ENCODE data around the gene PINLYP. TPM values are rescaled to one million over a fixed set of nuclear protein-coding genes. Genes with fewer than 3 reads are reported as not detected.
"Not testable (repeated sequence)": the region's sequence is repeated elsewhere in the genome, so short reads cannot be mapped to it uniquely, and the experiment has no call there.

The PINLYP gene
- polyA plus RNA-seq, 12 donors, result 3.2 to 11.7 (median 5.9) TPM; not detected in 2

DNA sequence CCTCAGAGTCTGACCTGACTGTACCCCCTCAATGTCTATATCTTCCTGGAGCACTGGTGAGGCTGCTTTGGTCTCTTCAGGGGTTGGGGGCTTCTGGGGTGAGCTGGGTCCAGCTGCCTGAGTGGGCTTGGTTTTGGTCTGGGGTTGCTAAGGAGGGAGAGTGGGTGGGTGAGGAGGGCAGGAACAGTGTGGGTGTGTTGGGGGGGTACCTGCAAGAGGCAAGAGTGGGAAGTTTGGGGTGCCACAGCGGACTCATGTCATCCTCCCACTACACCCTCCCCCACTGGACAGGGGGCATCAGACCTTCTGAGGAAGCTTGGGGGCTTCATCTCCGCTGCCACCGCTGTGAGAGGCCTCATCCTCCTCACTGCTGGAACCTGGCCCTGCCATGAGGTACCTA, 29.0 kb upstream of the PINLYP start:
- no peak for DNase-seq

DNA sequence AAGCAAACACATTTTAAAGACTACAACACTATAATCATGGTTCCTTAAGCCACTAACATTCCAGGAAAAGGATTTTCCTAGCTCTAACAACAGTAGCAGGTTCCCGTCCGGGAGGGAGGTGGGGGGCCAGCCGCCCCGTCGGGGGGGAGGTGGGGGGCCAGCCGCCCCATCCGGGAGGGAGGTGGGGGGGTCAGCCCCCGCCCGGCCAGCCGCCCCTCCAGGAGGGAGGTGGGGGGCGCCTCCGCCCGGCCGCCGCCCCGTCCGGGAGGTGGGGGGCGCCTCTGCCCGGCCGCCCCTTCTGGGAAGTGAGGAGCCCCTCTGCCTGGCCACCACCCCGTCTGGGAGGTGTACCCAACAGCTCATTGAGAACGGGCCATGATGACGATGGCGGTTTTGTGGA, 27.7 kb upstream of the PINLYP start:
- not testable (repeated sequence) for DNase-seq

DNA sequence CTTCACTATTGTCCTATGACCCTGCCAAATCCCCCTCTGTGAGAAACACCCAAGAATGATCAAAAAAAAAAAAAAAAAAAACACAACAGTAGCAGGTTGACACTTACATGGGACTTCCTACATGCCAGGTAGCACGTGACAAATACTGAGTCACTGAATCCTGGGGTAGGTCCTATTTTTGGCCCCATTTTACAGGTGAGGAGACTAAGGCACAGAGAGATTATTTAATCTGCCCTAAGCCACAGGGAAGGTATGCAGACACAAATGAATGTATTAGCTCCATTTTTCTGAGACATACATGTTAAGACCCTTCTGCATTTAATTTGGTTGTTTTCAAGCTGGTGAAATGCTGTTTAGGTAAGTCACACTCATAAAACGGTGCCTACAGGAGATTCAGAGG, 26.9 kb upstream of the PINLYP start:
- no peak for DNase-seq

DNA sequence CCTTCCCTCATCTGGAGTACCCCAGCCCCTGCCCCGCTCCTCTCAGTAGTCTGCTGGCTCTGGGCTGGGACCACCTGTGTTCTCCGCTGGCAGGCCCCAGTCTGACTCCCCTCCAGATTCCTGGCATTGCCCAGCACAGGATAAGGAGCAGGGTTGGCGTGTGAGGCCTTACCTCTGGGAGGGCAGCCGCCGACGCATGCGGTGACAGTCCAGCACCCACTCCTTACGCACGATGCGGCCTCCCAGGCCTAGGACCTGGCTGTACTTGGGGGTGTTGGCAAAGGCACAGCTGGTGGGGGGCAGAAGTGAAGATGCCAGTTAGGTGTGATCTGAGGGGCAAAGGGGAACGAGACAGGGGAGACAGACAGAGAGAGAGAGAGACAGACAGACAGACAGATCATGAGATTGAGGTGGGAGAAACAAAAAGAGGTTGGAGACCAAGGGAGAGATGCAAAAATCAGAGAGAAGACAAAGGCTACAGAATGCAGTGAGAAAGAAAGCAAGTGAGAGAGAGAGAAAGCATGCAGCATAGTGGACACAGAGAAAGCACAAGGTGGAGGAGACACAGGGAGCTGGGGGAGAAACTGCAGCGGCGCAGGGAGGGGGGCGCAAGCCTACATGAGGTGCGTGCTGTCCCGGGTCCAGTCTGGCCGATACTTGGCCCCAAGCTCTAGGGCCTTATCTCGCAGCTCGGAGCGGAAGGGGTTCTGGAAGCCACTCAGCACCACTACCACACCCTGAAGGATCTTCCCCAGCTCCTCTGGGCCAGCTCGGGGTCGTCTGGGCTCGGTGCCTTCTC, 24.0 kb upstream of the PINLYP start:
- no peak for DNase-seq

DNA sequence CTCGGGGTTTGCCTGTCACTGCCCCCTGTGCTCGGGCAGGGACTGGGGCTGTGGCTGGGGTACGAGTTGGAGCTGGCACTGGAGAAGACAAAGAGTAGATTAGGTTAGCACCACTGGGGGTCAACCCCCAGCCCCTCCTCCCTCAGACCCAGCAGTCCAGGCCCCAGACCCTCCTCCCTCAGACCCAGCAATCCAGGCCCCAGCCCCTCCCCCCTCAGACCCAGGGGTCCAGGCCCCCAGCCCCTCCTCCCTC, 23.5 kb upstream of the PINLYP start:
- DNase-seq, result no peak

DNA sequence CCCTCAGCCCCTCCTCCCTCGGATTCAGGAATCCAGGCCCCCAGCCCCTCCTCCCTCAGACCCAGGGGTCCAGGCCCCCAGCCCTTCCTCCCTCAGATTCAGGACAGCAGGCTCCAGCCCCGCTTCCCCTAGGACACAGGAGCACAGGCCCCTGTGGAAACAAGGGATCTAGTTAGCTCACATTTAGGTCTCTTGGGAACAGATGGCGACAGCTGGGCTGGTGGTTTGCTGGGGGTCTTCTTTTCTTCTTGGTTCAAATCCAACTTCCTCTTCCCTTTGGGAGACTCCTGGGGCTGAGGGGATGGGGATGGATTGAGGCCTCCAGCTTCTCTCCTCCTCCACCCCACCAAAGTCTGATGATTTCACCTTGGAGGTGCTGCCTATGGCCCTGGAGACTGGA, 23.0 kb upstream of the PINLYP start:
- DNase-seq, result no peak

DNA sequence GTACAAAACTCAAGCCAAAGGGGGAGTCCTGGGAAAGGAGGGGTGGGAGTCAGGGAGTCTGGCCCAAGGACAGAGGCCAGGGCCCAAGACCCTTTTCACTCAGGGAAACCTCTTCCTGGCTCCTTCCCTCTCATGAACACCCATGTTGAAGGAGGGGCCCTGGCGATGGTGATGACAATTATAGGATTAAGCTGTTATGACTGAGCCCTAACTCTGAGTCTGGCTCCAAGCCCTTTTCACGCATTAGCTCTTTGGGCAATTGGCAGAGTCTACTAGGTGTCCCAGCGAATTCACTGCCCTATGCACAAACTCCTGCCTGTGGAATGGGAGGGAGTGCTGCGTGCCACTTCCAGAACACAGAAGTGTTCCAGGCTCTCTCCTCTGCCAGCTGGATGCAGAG, 21.9 kb upstream of the PINLYP start:
- DNase-seq, result no peak

DNA sequence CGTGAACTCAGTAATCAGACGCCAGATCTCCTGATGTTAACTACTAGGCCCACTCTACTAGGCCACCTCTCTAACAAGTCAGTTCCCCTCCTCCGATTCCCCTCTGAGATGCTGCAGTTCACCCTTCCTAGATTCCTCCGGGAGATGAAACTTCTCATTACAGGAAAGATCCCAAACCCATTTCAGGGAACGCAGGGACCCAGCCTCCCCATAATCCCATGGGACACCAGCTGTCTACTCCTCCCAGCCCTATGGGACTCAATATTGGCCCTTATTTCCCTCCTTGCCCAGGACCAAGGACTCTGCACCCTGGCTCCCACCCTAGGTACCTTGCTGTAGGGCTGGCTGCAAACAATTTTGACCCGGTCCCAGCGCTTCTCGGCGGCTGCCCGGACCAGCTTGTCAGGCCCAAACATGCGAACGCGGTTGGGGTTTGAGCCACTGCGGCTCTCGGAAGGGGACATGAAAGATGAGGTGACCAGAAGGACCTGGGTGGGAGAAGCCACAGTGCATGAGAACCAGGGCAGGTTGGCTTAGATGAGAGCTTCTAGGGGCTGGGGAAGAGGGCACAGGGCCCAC, 21.2 kb upstream of the PINLYP start:
- DNase-seq, result no peak

DNA sequence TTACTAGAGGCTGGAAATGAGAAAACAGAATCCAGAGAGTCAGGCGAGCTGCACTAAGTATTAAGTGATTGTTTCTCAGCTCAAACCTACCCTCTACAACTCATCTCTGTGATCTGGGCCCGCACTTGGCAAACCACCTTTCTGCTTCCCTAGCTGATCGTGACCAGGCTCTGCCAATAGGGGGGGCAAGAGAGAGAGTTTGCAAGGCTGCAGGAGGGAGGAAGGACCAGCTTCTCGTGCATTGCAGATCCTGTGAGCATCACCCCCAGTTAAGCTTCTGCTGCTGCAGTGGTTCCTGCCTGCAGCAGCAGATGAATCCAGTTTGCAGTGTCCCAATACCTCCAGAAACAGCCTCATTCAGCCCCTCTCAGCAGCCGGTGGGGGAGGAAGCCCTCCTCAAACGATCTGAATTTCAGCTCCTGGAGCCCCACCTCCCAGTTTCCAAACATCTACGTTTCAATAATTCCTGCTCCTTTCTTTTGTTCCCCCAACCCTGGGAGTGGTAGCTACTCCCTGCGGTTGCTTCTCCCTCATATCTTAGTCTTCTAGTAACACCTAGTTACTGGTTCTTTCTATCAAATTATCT, 20.3 kb upstream of the PINLYP start:
- DNase-seq, result peak; percentile 70

DNA sequence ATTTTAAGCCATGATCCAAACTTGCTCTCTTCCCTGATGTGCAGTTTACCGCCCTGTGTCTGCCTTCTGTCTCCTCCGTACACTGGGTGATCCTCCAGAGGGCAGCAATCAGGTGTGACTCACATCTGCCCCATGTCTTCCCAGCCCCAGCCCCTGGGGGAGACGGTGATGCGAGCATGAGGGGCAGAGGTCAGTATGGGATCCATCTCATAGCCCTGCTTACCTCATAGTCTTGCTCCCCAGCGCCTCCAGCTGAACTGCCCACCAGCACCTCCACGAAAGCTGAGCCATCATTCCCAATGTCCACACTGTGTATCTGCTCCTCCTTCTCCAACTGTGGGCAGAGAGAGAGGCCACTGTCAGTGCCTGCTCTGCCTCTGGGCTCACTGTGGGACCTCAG, 14.9 kb upstream of the PINLYP start:
- no peak for DNase-seq

DNA sequence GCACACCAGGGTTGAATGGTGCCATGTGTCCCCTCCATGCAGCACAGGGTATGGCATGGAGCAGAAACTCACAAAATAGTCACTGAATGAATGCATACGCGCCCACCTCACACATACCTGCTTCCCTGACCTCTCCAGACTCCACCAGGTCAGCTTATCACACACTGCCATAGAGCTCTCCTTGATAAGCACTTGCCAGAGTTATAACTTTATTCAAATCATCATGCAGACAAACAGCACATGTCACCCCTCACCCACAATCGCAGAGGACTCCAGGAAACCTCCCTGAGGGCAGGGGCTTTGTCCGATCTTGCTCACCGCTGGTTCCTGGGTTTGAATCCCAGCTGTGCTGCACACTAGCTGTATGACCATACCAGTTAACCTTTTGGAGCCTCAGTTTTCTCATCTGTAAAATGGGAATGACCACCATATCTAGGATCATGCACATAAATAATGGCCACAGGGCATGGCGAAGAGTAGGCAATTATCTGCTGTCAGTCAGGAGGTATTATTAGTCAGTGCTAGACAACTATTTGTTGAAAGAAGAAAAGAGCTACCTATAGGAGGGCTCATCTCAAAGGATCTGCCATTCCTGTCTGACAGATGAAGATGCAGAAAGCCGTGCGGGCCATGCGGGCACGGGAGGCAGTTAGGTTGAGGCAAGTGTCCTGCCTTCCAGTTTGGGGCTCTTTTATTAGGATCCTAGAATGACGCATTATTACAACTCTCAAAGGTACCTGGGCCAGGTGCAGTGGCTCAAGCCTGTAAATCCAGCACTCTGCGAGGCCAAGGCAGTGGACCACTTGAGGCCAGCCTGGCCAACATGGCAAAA, 14.2 kb upstream of the PINLYP start:
- DNase-seq, result no peak

DNA sequence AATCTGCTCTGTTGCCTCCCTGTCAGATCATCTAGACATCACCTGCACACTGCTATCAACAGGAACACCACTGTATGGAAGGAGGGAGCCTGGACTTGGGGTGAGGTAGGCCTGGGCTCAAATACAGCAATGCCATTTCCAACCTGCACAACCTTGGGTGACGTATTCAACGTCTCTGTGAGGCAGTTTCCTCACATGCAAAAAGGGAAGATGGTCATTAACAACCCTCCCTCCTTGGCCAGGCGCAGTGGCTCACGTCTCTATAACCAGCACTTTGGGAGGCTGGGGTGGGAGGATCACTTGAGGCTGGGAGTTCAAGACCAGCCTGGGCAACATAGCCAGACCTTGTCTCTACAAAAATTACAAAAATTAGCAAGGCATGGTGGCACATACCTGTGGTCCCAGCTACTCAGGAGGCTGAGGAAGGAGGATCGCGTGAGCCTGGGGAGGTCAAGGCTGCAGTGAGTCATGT, 13.3 kb upstream of the PINLYP start:
- no peak for DNase-seq

DNA sequence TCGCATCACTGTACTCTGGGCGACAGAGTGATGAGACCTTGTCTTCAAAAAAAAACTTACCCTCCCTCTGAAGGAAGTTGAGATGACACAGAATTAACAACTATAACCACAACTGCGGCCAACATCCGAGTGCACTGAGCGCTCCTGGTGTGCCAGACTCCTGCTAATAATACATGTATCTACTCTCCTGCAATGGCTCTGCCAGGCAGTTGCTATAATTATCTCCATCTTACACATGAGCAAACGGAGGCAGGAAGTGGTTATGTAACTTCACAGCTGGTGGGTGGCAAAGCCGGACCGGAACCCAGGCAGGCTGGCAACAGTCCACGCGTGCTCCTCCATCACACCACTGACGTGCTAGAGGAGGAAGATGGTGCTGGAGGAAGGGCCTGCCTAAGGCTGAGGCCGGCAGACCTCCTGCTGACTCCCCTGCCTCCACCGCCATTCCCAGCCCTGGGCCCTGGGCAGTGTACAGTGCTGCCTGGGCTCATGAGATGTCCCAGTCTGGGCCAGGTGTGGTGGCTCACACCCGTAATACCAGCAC, 12.8 kb upstream of the PINLYP start:
- peak; percentile 50 for DNase-seq

DNA sequence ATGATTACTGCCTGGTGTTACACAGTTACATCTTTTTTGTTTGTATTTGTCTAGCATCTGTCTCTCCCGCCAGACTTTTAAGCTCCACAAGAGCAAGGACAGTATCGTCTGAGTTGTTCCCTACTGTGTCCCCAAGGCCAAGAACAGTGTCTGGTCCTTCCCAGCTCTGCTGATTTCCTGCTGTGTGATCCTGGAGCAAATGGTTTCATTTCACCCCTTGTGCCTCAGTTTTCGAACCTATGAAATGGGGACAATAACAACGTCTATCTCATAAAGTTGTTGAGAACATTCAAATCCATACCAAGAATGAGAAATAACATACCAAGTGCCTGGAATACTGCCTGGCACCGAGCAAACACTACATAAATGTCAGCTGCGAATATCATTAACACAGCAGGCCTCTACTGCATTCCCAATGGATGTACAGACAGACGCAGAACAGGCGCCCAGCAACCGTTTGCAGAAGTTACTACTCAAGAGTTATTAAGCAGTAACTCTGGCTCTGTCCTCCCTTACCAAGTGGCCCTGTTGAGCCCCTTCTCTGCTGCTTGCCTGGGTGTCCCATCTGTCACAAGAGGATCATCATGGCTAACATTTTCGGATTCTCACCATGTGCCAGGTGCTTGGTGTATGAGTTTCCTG, 11.7 kb upstream of the PINLYP start:
- DNase-seq, result no peak

DNA sequence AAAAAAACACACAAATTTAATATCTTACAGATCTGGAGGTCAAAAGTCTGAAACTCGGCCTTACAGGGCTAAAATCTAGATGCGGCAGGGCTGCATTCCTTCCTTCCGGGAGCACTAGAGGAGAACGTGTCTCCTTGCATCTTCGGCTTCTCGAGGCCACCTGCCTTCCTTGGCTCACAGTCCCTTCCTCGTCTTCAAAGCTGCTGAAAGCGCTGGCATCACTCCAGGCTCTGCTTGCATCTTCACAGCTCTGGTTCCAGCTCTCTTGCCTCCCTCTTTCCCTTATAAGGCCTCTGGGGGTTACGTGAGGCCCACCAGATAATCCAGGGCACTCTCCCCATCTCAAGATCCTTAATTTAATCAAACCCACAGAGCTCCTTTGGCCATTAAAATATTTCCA, 10.8 kb upstream of the PINLYP start:
- DNase-seq, result no peak

DNA sequence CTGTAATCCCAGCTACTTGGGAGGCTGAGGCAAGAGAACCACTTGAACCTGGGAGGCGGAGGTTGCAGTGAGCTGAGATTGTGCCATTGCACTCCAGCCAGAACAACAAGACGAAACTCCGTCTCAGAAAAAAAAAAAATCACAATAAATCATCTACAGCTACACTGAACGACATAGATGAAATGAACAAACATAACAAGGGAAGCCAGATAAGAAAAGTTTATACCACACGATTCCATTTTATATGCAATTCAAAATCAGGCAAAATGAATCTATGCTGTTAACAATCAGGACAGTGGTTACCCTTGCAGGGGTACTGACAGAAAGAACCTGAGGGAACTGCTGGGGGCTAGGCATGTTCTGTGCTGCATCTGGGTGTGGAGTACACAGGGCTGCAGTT, 5.9 kb upstream of the PINLYP start:
- no peak for DNase-seq

DNA sequence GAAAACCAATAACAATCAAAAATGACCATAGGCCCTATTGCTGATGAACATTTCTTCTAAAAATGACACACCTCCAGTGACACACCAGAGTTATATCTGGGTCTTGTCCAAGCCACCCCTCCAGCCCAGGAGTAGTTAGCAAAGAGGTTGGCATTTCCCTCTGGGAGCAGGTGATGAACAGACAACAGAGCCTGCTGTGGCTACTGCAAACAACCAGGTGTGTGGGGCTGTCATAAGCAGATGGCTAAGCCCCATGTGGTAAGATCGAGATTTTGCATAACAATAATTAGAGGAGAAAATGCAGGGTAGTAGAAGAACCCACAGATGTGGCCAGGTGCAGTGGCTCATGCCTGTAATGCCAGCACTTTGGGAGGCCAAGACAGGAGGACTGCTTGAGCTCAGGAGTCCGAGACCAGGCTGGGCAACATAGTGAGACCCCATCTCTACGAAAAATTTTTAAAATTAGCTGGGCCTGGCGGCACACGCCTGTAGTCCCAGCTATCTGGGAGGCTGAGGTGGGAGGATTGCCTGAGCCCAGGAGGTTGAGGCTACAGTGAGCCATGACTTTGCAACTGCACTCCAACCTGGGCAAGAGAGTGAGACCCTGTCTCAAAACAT, 5.3 kb upstream of the PINLYP start:
- no peak for DNase-seq

DNA sequence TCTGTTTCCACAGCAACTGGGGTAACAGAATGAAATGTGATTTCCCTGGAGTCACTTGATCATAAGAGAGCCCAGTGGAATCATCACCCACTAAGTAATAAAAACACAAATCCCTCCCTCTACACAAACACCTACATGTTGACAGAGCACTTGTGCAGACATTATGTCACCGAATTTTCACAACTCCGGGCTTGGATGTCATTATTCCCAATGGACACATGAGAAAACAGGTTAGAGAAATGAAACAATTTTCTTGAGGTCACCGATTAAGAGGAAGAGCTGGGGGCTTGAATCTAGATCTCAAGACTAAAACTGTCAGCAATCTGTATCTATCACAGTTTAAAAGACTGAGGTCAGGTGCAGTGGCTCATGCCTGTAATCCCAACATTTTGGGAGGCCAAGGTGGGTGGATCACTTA, 3.4 kb upstream of the PINLYP start:
- DNase-seq, result no peak

DNA sequence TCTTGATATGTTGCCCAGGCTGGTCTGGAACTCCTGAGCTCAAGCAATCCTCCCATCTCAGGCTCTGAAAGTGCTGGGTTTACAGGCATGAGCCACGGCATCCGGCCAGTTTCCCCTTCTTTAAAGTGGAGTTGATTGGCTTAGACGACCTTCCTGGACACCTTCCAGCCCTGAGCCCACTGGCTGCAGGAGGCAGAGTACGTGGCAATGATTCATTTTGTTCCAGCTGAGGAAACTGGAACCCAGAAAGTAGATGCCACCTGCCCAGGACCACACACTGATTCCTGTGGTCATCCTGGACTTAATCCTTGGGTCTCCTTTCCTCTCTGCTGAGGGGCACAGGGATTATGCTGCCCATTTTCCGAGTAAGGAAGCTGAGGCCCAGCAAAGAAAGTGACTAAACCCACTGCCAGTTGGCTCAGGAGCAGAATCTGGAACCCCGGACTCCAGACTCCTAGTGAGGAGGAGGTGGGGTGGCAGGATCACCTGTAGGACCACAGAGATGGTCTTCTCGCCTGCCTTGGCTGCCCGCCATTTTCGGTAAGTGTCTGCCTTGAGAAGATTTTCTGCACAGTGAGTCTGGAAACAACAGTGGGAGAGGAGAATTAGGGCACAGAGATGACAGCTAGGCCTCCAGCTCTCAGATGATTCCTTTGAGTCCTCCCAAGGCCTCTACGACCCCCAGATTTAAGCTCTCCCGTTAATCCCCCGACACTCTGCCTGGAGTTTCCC, 1.0 kb upstream of the PINLYP start:
- no peak for DNase-seq

All from muscle of arm (tissue), 12 donors.